Uterus (tissue), 4 donors: ENCODE results near the gene SENP7. TPM values are rescaled to one million over a fixed set of nuclear protein-coding genes. Genes with fewer than 3 reads are reported as not detected.

Experiments
- DNase-seq, 2 donors: peaks; one replicate each; pipeline ENCODE4 v3.0.0-alpha.2; 2019 to 2020
- H3K27ac ChIP-seq, 2 donors: fragments of 200-600 bp; sonication (generic); 1 replicate in 1 of 2; 2 replicates in 1 of 2; pipeline ENCODE4 v1.5.1; 2016 to 2018
- H3K27me3 ChIP-seq, 2 donors: fragments of 200-600 bp; sonication (generic); one replicate each; pipeline ENCODE4 v1.5.1; 2018 to 2019; ENCODE audit warnings: control low read depth in 1 of 2
- H3K36me3 ChIP-seq, 2 donors: fragments of 200-600 bp; sonication (generic); one replicate each; pipeline ENCODE4 v1.5.1; 2019; ENCODE audit warnings: control low read depth in 1 of 2
- H3K4me1 ChIP-seq, 2 donors: fragments of 200-600 bp; sonication (generic); one replicate each; pipeline ENCODE4 v1.5.1; 2018 to 2019; ENCODE audit warnings: control low read depth in 1 of 2
- H3K4me3 ChIP-seq, 2 donors: fragments of 200-600 bp; sonication (generic); 1 replicate in 1 of 2; 2 replicates in 1 of 2; pipeline ENCODE4 v1.5.1; 2018 to 2019; ENCODE audit warnings: mild to moderate bottlenecking in 1 of 2
- H3K9me3 ChIP-seq, 2 donors: fragments of 200-600 bp; sonication (generic); one replicate each; pipeline ENCODE4 v1.5.1; 2019; ENCODE audit warnings: control low read depth in 1 of 2
- CTCF ChIP-seq, 4 experiments: fragments of 200-600 bp in 2 of 4; fragments of 450-650 bp in 2 of 4; sonication (generic) in 2 of 4; IDR thresholded peaks; one replicate each; pipeline ENCODE4 v1.5.1; 2016 to 2019; ENCODE audit warnings: antibody characterized with exemption in 4 of 4, mild to moderate bottlenecking in 2 of 4, moderate library complexity in 1 of 4
- POLR2A ChIP-seq, 2 donors: fragments of 450-650 bp; IDR thresholded peaks; one replicate each; pipeline ENCODE4 v1.6.1; 2016; ENCODE audit warnings: antibody characterized with exemption in 2 of 2, mild to moderate bottlenecking in 1 of 2, moderate library complexity in 1 of 2
- intact Hi-C: fragments of 100-400 bp; cut with DNase I; formaldehyde crosslinking; loops from one replicate; pipeline ENCODE4 v1.15.1; 2023; ENCODE audit warnings: low total_unique reads
- total RNA-seq, 4 donors: library from RNA; depleted of rRNA in 3 of 4; stranded (reverse); fragments of >200 nt in 3 of 4; gene quantifications; one replicate each; pipeline versions ENCODE4 v1.1.0 to v1.2.4, GENCODE V29; 2014 to 2023
- donor health status: DM: yes; HTN: yes; CAD: no.

The SENP7 gene
- total RNA-seq, 4 donors from 2014 or later, result 28.7 to 101 (median 41.1) TPM

- intact Hi-C loops, result no loop called here
- H3K36me3 ChIP-seq, result no peaks in the 10 kb centered on the region
- no peak for TF ChIP-seq POLR2A (IDR thresholded peaks at IDR 0.05)
- no peak for TF ChIP-seq CTCF (IDR thresholded peaks at IDR 0.05)
- H3K4me3 ChIP-seq, result no peak overlapping the region
- H3K27me3 ChIP-seq, result no peaks in the 10 kb centered on the region
- DNase-seq, result no peak
- H3K9me3 ChIP-seq, result peaks cover 0 to 4% of the 10 kb centered on the region in 2 donors
- H3K4me1 ChIP-seq, result no peaks in the 10 kb centered on the region
- no peak overlapping the region for H3K27ac ChIP-seq
These were observed 99.4 kb downstream of the SENP7 start for GRCh38 chr3:101413656-101414055.

- Histone ChIP-seq H3K9me3 (peaks cover 0 to 19% of the 10 kb centered on the region in 2 donors), H3K4me1 (no peaks in the 10 kb centered on the region), H3K27ac (no peak overlapping the region), H3K27me3 (no peaks in the 10 kb centered on the region), H3K4me3 (no peak overlapping the region), H3K36me3 (no peaks in the 10 kb centered on the region)
- DNase-seq, result no peak
- no peak for TF ChIP-seq CTCF (IDR thresholded peaks at IDR 0.05)
- no peak for TF ChIP-seq POLR2A (IDR thresholded peaks at IDR 0.05)
- intact Hi-C loops, result no loop called here
These were observed 121.5 kb downstream of the SENP7 start for GRCh38 chr3:101391413-101391950.

GRCh38 chr3:101388706-101389105, 124.3 kb downstream of the SENP7 start:
- Histone ChIP-seq H3K4me3 (no peak overlapping the region), H3K4me1 (no peaks in the 10 kb centered on the region), H3K36me3 (no peaks in the 10 kb centered on the region), H3K27ac (no peak overlapping the region), H3K27me3 (no peaks in the 10 kb centered on the region), H3K9me3 (peaks cover 0 to 19% of the 10 kb centered on the region in 2 donors)
- no peak for DNase-seq
- TF ChIP-seq CTCF (IDR thresholded peaks at IDR 0.05) (no peak), POLR2A (IDR thresholded peaks at IDR 0.05) (no peak)
- intact Hi-C loops, result no loop called here

GRCh38 chr3:101387351-101387750, 125.7 kb downstream of the SENP7 start:
- H3K27me3 ChIP-seq, result no peaks in the 10 kb centered on the region
- H3K9me3 ChIP-seq, result peaks cover 0 to 15% of the 10 kb centered on the region in 2 donors
- no peak overlapping the region for H3K27ac ChIP-seq
- no peak for DNase-seq
- no peaks in the 10 kb centered on the region for H3K36me3 ChIP-seq
- intact Hi-C loops, result no loop called here
- H3K4me3 ChIP-seq, result no peak overlapping the region
- peaks cover 0 to 1% of the 10 kb centered on the region in 2 donors for H3K4me1 ChIP-seq
- TF ChIP-seq POLR2A (IDR thresholded peaks at IDR 0.05) (no peak), CTCF (IDR thresholded peaks at IDR 0.05) (no peak)

GRCh38 chr3:101384426-101384825, 128.6 kb downstream of the SENP7 start:
- no peaks in the 10 kb centered on the region for H3K27me3 ChIP-seq
- peaks cover 0 to 5% of the 10 kb centered on the region in 2 donors for H3K4me1 ChIP-seq
- no peak overlapping the region for H3K27ac ChIP-seq
- H3K36me3 ChIP-seq, result no peaks in the 10 kb centered on the region
- intact Hi-C loops, result no loop called here
- no peak for TF ChIP-seq CTCF (IDR thresholded peaks at IDR 0.05)
- no peak for TF ChIP-seq POLR2A (IDR thresholded peaks at IDR 0.05)
- peaks cover 0 to 11% of the 10 kb centered on the region in 2 donors for H3K9me3 ChIP-seq
- H3K4me3 ChIP-seq, result no peak overlapping the region
- DNase-seq, result no peak
